GM18868 (cell line): ENCODE data around the gene SS18L1.
"Not testable (repeated sequence)": the region's sequence is repeated elsewhere in the genome, so short reads cannot be mapped to it uniquely, and the experiment has no call there.

Experiments
- ATAC-seq: cut with Tn5 transposase; IDR thresholded peaks from one replicate; pipeline ENCODE4 v1.9.1; 2021; ENCODE audit warnings: mild to moderate bottlenecking, moderate library complexity; ENCODE audit not compliant: unreplicated experiment

Gene SS18L1

GRCh38 chr20:62136283-62137091, 7.1 kb upstream of the SS18L1 start:
- ATAC-seq, result peak; percentile 57

- ATAC-seq, result no peak
Measured at GRCh38 chr20:62137092-62137384, 6.5 kb upstream of the SS18L1 start.

GRCh38 chr20:62137478-62138203, 5.9 kb upstream of the SS18L1 start:
- ATAC-seq, result no peak

GRCh38 chr20:62138204-62138543, 5.4 kb upstream of the SS18L1 start:
- no peak for ATAC-seq

GRCh38 chr20:62138912-62139311, 4.7 kb upstream of the SS18L1 start:
- no peak for ATAC-seq

- no peak for ATAC-seq
Measured at GRCh38 chr20:62139636-62140035, 3.9 kb upstream of the SS18L1 start.

- no peak for ATAC-seq
Measured at GRCh38 chr20:62141043-62141396, 2.5 kb upstream of the SS18L1 start.

GRCh38 chr20:62141397-62142251, 1.9 kb upstream of the SS18L1 start:
- ATAC-seq, result no peak

GRCh38 chr20:62142252-62143080, 1.1 kb upstream of the SS18L1 start:
- peak; percentile 9 for ATAC-seq

- peak; percentile 19 for ATAC-seq
Measured at GRCh38 chr20:62143957-62144825, 622 bp downstream of the SS18L1 start.

- no peak for ATAC-seq
Measured at GRCh38 chr20:62145688-62146018, 2.1 kb downstream of the SS18L1 start.

- no peak for ATAC-seq
Measured at GRCh38 chr20:62146019-62146755, 2.6 kb downstream of the SS18L1 start.

GRCh38 chr20:62147125-62147524, 3.6 kb downstream of the SS18L1 start:
- no peak for ATAC-seq

- no peak for ATAC-seq
Measured at GRCh38 chr20:62147528-62147927, 4.0 kb downstream of the SS18L1 start.

- not testable (repeated sequence) for ATAC-seq
Measured at GRCh38 chr20:62148383-62148782, 4.8 kb downstream of the SS18L1 start.

GRCh38 chr20:62148908-62149314, 5.3 kb downstream of the SS18L1 start:
- ATAC-seq, result no peak

GRCh38 chr20:62149532-62150309, 6.2 kb downstream of the SS18L1 start:
- ATAC-seq, result no peak

GRCh38 chr20:62150310-62150575, 6.7 kb downstream of the SS18L1 start:
- ATAC-seq, result no peak

GRCh38 chr20:62151225-62151624, 7.7 kb downstream of the SS18L1 start:
- no peak for ATAC-seq
